HG03520 (cell line): ENCODE measurements around the gene YJEFN3.

Experiments
- ATAC-seq: cut with Tn5 transposase; IDR thresholded peaks from one replicate; pipeline ENCODE4 v1.9.1; 2021; ENCODE audit warnings: mild to moderate bottlenecking, moderate library complexity; ENCODE audit not compliant: unreplicated experiment

Gene YJEFN3

GRCh38 chr19:19535311-19536191 is 6.8 kb downstream of the YJEFN3 start:
- ATAC-seq = no peak

DNA sequence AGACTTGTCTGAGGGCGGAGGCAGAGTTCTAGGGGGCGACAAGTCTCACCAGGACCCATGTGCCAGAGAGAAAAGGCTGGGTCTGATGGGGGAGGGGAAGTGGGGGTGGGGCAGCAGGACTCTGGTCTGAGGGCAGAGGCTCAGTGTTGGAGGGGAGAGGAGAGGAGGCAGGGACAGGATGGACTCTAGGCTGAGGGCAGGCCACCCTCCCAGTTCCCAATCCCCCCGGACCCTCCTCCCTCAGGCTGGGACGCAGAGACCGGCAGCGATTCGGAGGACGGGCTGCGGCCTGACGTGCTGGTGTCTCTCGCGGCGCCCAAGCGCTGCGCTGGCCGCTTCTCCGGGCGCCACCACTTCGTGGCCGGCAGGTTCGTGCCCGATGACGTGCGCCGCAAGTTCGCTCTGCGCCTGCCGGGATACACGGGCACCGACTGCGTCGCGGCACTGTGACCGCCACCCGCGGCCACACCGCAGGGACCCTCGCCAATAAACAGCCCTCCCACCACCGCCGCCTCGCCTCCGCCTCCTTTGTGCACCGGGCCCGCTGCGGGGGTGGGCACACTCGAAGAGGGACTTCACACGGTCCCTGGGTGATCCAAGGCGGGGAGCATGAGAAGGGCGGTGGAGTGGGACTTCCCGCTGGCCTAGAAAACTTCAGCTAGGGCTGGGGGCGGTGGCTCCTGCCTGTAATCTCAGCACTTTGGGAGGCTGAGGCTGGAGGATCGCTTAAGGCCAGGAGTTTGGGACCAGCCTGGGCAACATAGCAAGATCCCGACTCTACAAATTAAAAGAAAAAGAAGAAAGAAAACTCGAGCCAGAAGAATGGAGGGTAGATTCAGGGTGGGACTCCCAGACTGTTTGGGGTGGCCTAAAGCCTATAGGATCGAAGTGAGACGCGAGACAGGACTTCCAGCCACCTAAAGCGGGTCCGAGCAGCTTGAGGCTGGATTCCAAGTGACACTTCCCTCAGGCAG is 8.7 kb downstream of the YJEFN3 start:
- no peak for ATAC-seq

DNA sequence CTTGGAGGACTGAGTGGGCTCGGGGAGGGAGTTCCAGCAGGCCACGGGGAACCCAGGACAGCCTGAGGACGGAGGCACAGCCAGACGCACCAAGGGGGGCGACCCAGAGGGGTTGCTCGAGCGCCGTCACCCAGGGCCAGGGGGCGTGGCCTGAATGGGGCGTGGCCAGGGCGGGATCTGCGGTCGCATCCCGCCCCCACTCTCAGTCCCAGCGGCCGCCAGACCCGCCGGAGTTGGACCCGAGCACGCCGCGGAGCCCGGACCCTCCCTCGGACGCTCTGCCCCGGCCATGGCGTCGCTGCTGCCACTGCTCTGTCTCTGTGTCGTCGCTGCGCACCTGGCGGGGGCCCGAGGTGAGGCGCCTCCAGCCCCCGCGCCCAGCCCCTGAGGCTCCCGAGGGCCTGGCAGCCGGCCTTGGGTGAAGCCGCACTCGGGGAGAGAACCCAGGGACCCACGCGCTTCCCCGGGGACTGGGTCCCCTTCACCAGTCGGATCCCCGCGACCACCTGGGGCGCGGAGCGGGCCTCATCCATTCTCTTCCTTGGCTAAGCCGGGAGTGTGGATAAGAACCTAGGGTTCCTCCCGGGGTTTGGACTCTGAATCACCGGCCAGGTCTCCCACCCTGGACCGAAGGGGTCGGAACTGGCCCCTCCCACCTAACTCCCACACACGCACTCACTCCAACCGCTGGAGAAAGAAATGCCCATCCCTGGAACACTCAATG is 9.5 kb downstream of the YJEFN3 start, which contains the start of gene CILP2:
TSS of gene CILP2 (plus strand) at position 205 of the 724 bp plus-strand sequence. CDS start at position 290, 85 bp downstream.
- ATAC-seq = no peak

- ATAC-seq = no peak
Observed at GRCh38 chr19:19538785-19539166, 10.1 kb downstream of the YJEFN3 start.

- no peak for ATAC-seq
Observed at GRCh38 chr19:19539698-19540063, 11.0 kb downstream of the YJEFN3 start.

- ATAC-seq = no peak
Observed at GRCh38 chr19:19540064-19540714, 11.5 kb downstream of the YJEFN3 start.

GRCh38 chr19:19540715-19541515 is 12.2 kb downstream of the YJEFN3 start:
- ATAC-seq = no peak

DNA sequence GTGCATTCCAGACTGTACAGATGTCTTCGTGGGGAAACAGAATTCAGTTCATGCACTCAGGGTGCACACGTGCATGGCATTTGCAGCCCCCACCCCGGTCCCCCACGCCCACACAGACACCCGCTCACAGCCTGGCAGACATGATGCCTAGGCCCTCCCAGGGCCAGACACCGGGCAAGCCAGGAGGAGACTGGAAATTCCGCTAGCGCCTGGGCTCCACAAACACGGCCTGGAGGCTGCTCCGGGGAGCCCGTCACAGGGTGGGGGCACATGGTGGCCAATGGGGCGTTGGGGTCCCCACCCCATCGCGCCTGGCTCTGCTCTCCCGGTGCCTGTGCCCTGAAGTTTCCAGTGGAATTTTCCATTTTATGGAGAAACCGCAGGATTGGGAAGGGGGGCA is 12.9 kb downstream of the YJEFN3 start:
- ATAC-seq = no peak

- no peak for ATAC-seq
Observed at GRCh38 chr19:19542507-19542906, 13.8 kb downstream of the YJEFN3 start.

GRCh38 chr19:19543101-19543500 is 14.4 kb downstream of the YJEFN3 start:
- no peak for ATAC-seq

- ATAC-seq = no peak
Observed at GRCh38 chr19:19543640-19544039, 14.9 kb downstream of the YJEFN3 start.

GRCh38 chr19:19544257-19544953 is 15.7 kb downstream of the YJEFN3 start:
- ATAC-seq = no peak

DNA sequence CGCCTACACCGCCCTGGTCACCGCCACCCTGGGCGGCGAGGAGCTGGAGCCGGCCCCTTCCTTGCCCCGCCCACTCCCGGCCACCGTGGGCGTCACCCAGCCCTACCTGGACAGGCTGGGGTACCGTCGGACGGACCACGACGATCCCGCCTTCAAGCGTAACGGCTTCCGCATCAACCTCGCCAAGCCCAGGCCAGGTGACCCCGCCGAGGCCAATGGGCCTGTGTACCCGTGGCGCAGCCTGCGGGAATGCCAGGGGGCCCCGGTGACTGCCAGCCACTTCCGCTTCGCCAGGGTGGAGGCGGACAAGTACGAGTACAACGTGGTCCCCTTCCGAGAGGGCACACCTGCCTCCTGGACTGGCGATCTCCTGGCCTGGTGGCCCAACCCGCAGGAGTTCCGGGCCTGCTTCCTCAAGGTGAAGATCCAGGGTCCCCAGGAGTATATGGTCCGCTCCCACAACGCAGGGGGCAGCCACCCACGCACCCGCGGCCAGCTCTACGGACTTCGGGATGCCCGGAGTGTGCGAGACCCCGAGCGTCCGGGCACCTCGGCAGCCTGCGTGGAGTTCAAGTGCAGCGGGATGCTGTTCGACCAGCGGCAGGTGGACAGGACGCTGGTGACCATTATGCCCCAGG is 16.4 kb downstream of the YJEFN3 start:
- no peak for ATAC-seq

- no peak for ATAC-seq
Observed at GRCh38 chr19:19545707-19546106, 17.0 kb downstream of the YJEFN3 start.

- ATAC-seq = no peak
Observed at GRCh38 chr19:19546751-19547162, 18.0 kb downstream of the YJEFN3 start.

DNA sequence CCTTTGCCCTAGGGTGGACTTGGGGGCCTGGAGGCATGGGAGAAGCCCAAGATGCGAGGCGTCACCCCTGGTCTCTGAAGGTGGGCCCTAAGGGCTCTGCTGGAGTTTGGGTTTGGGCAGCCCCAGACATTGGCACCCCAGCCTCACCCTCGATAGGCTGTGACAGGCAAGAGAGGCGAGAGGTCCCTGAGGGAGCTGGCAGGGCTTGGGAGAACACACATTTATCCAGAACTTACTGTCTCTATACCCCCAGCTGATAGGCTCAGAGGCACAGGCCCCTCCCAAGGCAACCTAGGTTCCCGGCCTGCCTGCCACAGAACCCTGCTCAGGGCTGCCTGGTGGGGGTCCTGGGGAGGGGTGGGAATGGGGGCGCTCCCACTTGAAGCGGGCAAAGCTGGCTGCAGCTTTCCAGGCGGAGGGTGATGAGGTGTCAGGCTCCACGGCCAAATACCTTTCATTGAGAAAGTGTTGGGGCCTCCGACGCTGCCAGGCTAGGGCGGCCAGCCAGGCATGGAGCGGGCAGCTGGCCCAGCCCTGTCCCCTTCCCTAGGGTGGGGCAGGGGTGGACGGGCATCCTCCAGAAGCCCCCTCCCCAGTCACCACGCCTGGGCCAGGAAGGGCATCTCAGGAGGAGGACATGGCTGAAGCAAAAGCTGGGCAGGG is 19.1 kb downstream of the YJEFN3 start:
- ATAC-seq = no peak

DNA sequence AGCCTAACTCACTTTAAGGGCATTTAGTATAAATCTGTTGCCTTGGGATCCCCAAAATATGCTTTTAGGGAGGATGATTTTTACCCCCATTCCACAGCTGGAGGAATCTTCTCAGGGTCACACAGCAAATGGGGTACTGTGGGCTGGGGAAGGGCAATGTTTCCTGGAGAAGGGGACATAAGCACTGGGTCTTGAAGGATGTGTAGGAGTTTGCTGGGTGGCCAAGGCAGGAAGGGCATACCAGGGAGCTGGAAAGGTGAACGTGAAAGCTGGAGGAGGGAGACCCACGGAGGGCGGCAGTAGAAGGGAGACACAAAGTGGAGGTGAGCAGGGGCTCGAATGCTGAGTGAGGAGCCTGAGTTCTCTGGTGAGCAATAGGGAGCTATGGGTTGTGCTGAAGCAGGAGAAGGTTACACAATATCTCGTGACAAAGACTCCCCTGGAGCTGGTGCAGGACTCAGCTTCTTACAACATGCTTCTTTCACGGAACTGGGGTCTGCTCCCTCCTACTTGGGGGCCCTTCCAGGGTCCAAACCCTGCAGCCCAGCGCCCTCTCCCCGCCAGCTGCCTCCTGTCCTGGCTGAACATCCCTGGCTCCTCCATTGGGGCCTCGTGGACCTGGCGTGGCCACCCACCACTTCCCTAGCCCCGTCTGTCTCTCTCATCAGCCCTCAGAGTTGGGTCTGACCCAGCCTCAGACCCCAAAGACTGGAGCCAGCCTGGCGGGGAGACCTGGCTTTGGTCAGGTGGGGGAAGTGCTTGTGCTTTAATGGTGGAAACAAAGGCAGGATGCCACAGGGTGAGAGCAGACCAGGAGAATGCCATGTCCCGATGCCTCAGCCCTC is 20.4 kb downstream of the YJEFN3 start:
- ATAC-seq = no peak
